Right lobe of liver (tissue), 6 donors: Measurements from ENCODE around the gene FXYD1. TPM values are rescaled to one million over a fixed set of nuclear protein-coding genes. Genes with fewer than 3 reads are reported as not detected.

Experiments used
- ATAC-seq, 4 donors: fragments of 200-7000 bp; cut with Tn5 transposase; one replicate each; pipeline ENCODE4 v1.9.1; 2020; ENCODE audit warnings: mild to moderate bottlenecking in 4 of 4, moderate library complexity in 4 of 4
- DNase-seq, 3 donors: peaks; one replicate each; pipeline ENCODE4 v3.0.0-alpha.2; 2020
- H3K27ac ChIP-seq, 3 donors: fragments of 200-600 bp; one replicate each; pipeline ENCODE4 v1.8.0; 2022
- H3K27me3 ChIP-seq, 2 donors: fragments of 200-600 bp; one replicate each; pipeline ENCODE4 v1.8.0; 2022
- H3K36me3 ChIP-seq, 4 donors: fragments of 200-600 bp; sonication (generic) in 1 of 4; one replicate each; pipeline versions ENCODE4 v1.5.1 to v1.8.0; 2017 to 2022; ENCODE audit warnings: control low read depth in 1 of 4
- H3K4me1 ChIP-seq, 4 donors: fragments of 200-600 bp; sonication (generic) in 1 of 4; one replicate each; pipeline versions ENCODE4 v1.5.1 to v1.8.0; 2017 to 2022; ENCODE audit warnings: control low read depth in 1 of 4
- H3K4me3 ChIP-seq, 3 donors: fragments of 200-600 bp; one replicate each; pipeline ENCODE4 v1.8.0; 2022
- H3K9me3 ChIP-seq, 4 donors: fragments of 200-600 bp; sonication (generic) in 1 of 4; one replicate each; pipeline versions ENCODE4 v1.5.1 to v1.8.0; 2017 to 2022; ENCODE audit warnings: control low read depth in 1 of 4
- CTCF ChIP-seq, 4 donors: fragments of 200-600 bp in 3 of 4; fragments of 450-650 bp in 1 of 4; IDR thresholded peaks; one replicate each; pipeline versions ENCODE4 v1.5.1 to v1.8.0; 2016 to 2022; ENCODE audit warnings: antibody characterized with exemption in 4 of 4, mild to moderate bottlenecking in 2 of 4
- POLR2A ChIP-seq: fragments of 450-650 bp; IDR thresholded peaks from one replicate; pipeline ENCODE4 v1.6.1; 2017; ENCODE audit warnings: antibody characterized with exemption, mild to moderate bottlenecking
- WGBS: methylation state at CpG from one replicate; pipeline ENCODE4 v1.1.6; 2018; ENCODE audit warnings: low coverage, low lambda C conversion rate; ENCODE audit not compliant: insufficient coverage; ENCODE audit errors: missing lambda C conversion rate; 5-methylcytosine and 5-hydroxymethylcytosine counted together
- intact Hi-C, 2 donors: fragments of 100-400 bp; cut with DNase I; formaldehyde crosslinking; loops; one replicate each; pipeline versions ENCODE4 v1.11.2 to v1.14.1; 2022
- total RNA-seq, 6 experiments: library from RNA; depleted of rRNA in 2 of 6; stranded (reverse); fragments of >200 nt in 2 of 6; fragmentation: NEBNext Ultra II Directional in 3 of 6; extraction: Animal tissue kit (Norgen Biotek cat#: 25700) in 3 of 6; gene quantifications; one replicate each; pipeline versions ENCODE4 v1.1.0 to v1.2.4, GENCODE V29; 2016 to 2023
- donor health status: DM: no; HTN: yes; CAD: no.
- donor health status: DM: no; HTN: no; CAD: no.
- donor health status: DM: no; HTN: no; CAD: no.
- donor health status: DM: no; HTN: yes; CAD: no.
- donor health status: DM: no; HTN: yes; CAD: no.

The FXYD1 gene
- total RNA-seq, 6 experiments from 2014 or later = 38.9 to 263 (median 140) TPM

- no peaks in the 10 kb centered on the region for H3K27me3 ChIP-seq
- DNase-seq (no peak), ATAC-seq (no peak)
- H3K4me3 ChIP-seq = peak overlapping the region; percentile 19 to 57 (median 56)
- H3K36me3 ChIP-seq = peaks cover 0 to 6% (median 0%) of the 10 kb centered on the region in 4 donors
- 20% methylated on average over 8 of the region's 12 CpGs for WGBS
- peaks cover 0 to 48% (median 11%) of the 10 kb centered on the region in 4 donors for H3K4me1 ChIP-seq
- H3K9me3 ChIP-seq = no peaks in the 10 kb centered on the region
- peak overlapping the region; percentile 86 to 97 (median 93) for H3K27ac ChIP-seq
- intact Hi-C loops = no loop called here
- TF ChIP-seq CTCF (IDR thresholded peaks at IDR 0.05) (no peak), POLR2A (no peak)
These were observed 1.8 kb downstream of the FXYD1 start for GRCh38 chr19:35140207-35140961.

DNA sequence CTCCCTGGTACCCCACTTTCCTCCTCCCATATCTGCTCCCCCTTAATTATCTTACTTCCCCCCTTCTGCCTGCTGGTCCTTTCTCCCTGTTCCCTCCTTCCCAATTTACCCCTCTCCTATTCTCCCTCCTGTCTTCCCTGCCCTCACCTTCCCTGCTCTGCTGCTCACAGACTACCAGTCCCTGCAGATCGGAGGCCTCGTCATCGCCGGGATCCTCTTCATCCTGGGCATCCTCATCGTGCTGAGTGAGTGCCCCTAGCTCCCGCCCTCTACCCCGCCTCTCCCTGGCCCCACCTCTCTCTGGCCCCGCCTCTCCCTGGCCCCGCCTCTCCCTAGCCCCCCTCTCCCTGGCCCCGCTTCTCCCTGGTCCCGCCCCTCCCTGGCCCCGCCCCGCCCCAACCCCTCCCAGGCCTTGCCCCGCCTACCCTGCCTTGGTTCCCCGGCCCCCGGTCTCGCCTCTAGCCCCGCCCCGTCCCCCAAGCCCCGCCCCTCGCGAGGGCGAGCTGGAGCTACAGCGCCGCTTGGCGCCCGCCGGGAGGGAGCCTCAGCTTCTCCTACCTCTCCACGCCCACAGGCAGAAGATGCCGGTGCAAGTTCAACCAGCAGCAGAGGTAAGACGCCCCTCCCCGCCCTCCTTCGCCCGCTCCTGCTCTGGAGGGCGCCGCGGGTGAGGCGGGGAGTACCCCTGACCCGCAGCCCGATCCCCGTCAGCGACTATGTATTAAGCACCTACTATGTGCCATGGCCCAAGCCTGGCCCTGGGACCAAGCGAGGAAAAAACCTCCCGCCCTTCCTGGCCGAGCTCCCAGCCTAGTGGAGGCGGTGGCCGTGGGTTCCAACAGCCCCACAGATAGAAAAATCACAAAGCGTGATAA lies 2.6 kb downstream of the FXYD1 start:
- Histone ChIP-seq H3K9me3 (no peaks in the 10 kb centered on the region), H3K27ac (peak overlapping the region in 2 of 3 donors; percentile 86 to 97), H3K4me1 (peaks cover 0 to 40% (median 7%) of the 10 kb centered on the region in 4 donors), H3K27me3 (no peaks in the 10 kb centered on the region), H3K36me3 (peaks cover 0 to 6% (median 0%) of the 10 kb centered on the region in 4 donors), H3K4me3 (peak overlapping the region; percentile 19 to 57 (median 56))
- 7% methylated on average over 35 of the region's 48 CpGs for WGBS
- peak; percentile 64 to 78 (median 68) for ATAC-seq
- TF ChIP-seq CTCF (IDR thresholded peaks at IDR 0.05) (peak; percentile 27 to 52 (median 40)), POLR2A (peak; percentile 39)
- intact Hi-C loops = no loop called here
- peak; percentile 95 to 96 (median 95) for DNase-seq

- no peaks in the 10 kb centered on the region for H3K9me3 ChIP-seq
- H3K27ac ChIP-seq = no peak overlapping the region
- intact Hi-C loops = no loop called here
- ATAC-seq (no peak), DNase-seq (peak in 1 of 3 donors; percentile 34)
- WGBS = 59% methylated on average over 13 of the region's 21 CpGs
- H3K4me1 ChIP-seq = peaks cover 0 to 33% (median 4%) of the 10 kb centered on the region in 4 donors
- no peak overlapping the region for H3K4me3 ChIP-seq
- H3K27me3 ChIP-seq = no peaks in the 10 kb centered on the region
- TF ChIP-seq POLR2A (no peak), CTCF (IDR thresholded peaks at IDR 0.05) (no peak)
- H3K36me3 ChIP-seq = peaks cover 0 to 6% (median 0%) of the 10 kb centered on the region in 4 donors
These were observed 3.4 kb downstream of the FXYD1 start for GRCh38 chr19:35141837-35142605.

DNA sequence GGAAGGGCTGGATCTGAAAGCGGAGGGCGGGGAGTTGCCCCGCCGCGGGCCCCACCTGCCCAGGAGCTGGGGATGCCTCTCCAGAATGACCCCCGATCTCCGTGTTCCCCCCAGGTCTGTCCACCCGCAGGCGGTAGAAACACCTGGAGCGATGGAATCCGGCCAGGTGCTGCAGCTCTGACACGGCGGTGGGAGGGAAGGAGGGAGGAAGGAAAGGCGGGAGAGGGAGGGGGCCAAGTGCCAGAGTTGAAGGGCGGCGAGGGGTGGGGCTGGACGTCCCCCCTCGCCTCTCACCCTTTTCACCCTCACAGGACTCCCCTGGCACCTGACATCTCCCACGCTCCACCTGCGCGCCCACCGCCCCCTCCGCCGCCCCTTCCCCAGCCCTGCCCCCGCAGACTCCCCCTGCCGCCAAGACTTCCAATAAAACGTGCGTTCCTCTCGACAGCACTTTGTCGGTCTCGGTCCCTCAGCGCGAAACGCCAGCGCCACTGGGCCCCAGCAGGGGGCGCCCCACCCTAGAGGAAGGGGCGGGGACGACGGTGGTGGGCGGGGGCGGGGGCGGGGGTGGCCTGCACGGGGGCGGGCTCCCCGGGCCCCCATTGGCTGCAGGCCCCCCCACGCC lies 4.1 kb downstream of the FXYD1 start:
- 28% methylated on average over 13 of the region's 46 CpGs for WGBS
- intact Hi-C loops = no loop called here
- ATAC-seq = no peak
- peak in 1 of 3 donors; percentile 39 for DNase-seq
- H3K4me3 ChIP-seq = no peak overlapping the region
- H3K27ac ChIP-seq = no peak overlapping the region
- TF ChIP-seq CTCF (IDR thresholded peaks at IDR 0.05) (peak in 3 of 4 donors; percentile 34 to 51 (median 38)), POLR2A (no peak)
- no peaks in the 10 kb centered on the region for H3K27me3 ChIP-seq
- H3K9me3 ChIP-seq = no peaks in the 10 kb centered on the region
- H3K36me3 ChIP-seq = peaks cover 0 to 6% (median 0%) of the 10 kb centered on the region in 4 donors
- peaks cover 0 to 27% (median 4%) of the 10 kb centered on the region in 4 donors for H3K4me1 ChIP-seq
